MM.1S (cell line): ENCODE data around the gene IFITM10.

ENCODE experiments used
- DNase-seq: peaks from one replicate; pipeline ENCODE4 v3.0.0-alpha.2; 2015
- H2AFZ ChIP-seq: fragments of 300-600 bp; sonication (generic); 2 replicates; pipeline ENCODE4 v1.6.0; 2016; ENCODE audit warnings: antibody characterized with exemption, low read length
- H3F3A ChIP-seq: fragments of 300-600 bp; sonication (generic); 2 replicates; pipeline ENCODE4 v1.6.1; 2016; ENCODE audit warnings: mild to moderate bottlenecking, antibody characterized with exemption, low read length, moderate library complexity, mixed read lengths; ENCODE audit not compliant: insufficient read depth
- H3K27ac ChIP-seq: fragments of 300-600 bp; sonication (generic); 2 replicates; pipeline ENCODE4 v1.5.1; 2016; ENCODE audit warnings: mild to moderate bottlenecking, low read length
- H3K27me3 ChIP-seq: fragments of 300-600 bp; sonication (generic); replicated peaks from 2 replicates; pipeline ENCODE4 v1.6.0; 2016; ENCODE audit warnings: low read length; ENCODE audit not compliant: insufficient read depth
- H3K36me3 ChIP-seq: fragments of 300-600 bp; sonication (generic); replicated peaks from 2 replicates; pipeline ENCODE4 v1.6.1; 2016; ENCODE audit warnings: mild to moderate bottlenecking, low read length, mixed read lengths; ENCODE audit not compliant: insufficient read depth
- H3K4me1 ChIP-seq: fragments of 300-600 bp; sonication (generic); 2 replicates; pipeline ENCODE4 v1.6.1; 2016; ENCODE audit warnings: low read length, mixed read lengths
- H3K4me2 ChIP-seq: fragments of 300-600 bp; sonication (generic); 2 replicates; pipeline ENCODE4 v1.6.0; 2016; ENCODE audit warnings: low read depth, low read length
- H3K4me3 ChIP-seq: fragments of 300-600 bp; sonication (generic); 2 replicates; pipeline ENCODE4 v1.5.1; 2016; ENCODE audit warnings: low read length, mixed read lengths
- H3K79me2 ChIP-seq: fragments of 300-600 bp; sonication (generic); 2 replicates; pipeline ENCODE4 v1.6.1; 2016; ENCODE audit warnings: mixed run types, low read length, mixed read lengths
- H3K9ac ChIP-seq: fragments of 300-600 bp; sonication (generic); 2 replicates; pipeline ENCODE4 v1.6.1; 2016; ENCODE audit warnings: low read length, mixed read lengths
- H3K9me2 ChIP-seq: fragments of 300-600 bp; sonication (generic); replicated peaks from 2 replicates; pipeline ENCODE4 v1.6.1; 2016; ENCODE audit warnings: mild to moderate bottlenecking, low read length, mixed read lengths; ENCODE audit not compliant: insufficient read depth
- H3K9me3 ChIP-seq: fragments of 300-600 bp; sonication (generic); replicated peaks from 2 replicates; pipeline ENCODE4 v1.6.1; 2016; ENCODE audit warnings: mild to moderate bottlenecking, low read length, mixed read lengths; ENCODE audit not compliant: insufficient read depth
- H4K20me1 ChIP-seq: fragments of 300-600 bp; sonication (generic); 2 replicates; pipeline ENCODE4 v1.6.1; 2016; ENCODE audit warnings: mild to moderate bottlenecking, low read length, moderate library complexity, mixed read lengths; ENCODE audit not compliant: insufficient read depth
- EZH2 ChIP-seq: fragments of 300-600 bp; sonication (generic); optimal IDR thresholded peaks from 2 replicates; pipeline ENCODE3; 2017; ENCODE audit warnings: low read depth, mild to moderate bottlenecking, antibody characterized with exemption, low read length, mixed read lengths
- EZH2phosphoT487 ChIP-seq: fragments of 300-600 bp; sonication (generic); IDR thresholded peaks from 2 replicates; pipeline ENCODE4 v1.6.1; 2018; ENCODE audit warnings: antibody characterized with exemption, low read length
- TF ChIP-seq, protein P1 (sequence below): fragments of 300-600 bp; sonication (generic); IDR thresholded peaks from 2 replicates; pipeline ENCODE4 v1.5.1; 2016; ENCODE audit warnings: antibody characterized with exemption, low read length, mixed read lengths

The IFITM10 gene

DNA sequence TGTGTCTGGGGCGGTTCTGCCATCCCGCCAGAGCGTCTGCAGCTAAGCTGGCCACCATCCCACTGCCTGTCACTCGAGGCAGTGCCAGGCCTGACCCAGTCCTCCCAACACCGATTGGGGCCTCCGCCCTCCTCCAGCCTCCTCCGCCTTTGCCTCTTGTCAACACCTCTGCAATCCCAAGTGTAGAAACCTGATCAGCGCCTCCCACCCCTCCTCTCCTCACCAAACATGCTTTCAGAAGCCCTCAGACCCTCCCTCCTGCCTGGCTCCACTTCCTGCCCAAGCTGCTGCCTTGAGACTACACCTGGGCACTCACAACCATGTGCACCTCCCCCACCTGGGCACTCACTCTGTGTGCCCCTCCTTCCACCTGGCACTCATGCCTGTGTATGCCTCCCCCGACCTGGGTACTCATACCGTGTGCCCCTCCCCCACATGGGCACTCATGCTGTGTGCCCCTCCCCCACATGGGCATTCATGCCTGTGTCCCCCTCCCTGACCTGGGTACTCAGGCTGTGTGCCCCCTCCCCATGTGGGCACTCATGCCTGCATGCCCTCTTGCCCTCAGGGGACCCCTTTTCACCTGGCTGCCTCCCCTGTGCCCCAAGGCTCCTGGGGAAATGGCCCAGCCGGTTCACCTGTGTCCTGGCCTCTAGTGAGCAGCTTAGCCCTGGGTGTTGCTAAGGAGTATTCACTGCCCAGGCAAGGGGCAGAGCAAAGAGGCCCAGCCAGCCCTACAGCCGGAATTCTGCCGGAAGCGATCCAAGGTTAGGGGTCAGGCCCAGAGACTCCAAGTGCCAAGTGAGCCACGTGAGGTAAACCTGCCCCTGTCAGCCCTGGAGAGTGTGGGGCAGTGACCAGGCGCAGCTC is 5.5 kb upstream of the IFITM10 start:
- TF ChIP-seq EZH2 (no peak), EZH2phosphoT487 (no peak)
- TF ChIP-seq, protein P1, sequence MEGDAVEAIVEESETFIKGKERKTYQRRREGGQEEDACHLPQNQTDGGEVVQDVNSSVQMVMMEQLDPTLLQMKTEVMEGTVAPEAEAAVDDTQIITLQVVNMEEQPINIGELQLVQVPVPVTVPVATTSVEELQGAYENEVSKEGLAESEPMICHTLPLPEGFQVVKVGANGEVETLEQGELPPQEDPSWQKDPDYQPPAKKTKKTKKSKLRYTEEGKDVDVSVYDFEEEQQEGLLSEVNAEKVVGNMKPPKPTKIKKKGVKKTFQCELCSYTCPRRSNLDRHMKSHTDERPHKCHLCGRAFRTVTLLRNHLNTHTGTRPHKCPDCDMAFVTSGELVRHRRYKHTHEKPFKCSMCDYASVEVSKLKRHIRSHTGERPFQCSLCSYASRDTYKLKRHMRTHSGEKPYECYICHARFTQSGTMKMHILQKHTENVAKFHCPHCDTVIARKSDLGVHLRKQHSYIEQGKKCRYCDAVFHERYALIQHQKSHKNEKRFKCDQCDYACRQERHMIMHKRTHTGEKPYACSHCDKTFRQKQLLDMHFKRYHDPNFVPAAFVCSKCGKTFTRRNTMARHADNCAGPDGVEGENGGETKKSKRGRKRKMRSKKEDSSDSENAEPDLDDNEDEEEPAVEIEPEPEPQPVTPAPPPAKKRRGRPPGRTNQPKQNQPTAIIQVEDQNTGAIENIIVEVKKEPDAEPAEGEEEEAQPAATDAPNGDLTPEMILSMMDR, result no peak
- no peaks in the 10 kb centered on the region for H3K36me3 ChIP-seq
- H3K27ac ChIP-seq, result no peak overlapping the region
- no peak overlapping the region for H3K4me3 ChIP-seq
- no peaks in the 10 kb centered on the region for H3K9me2 ChIP-seq
- no peaks in the 10 kb centered on the region for H3K79me2 ChIP-seq
- no peak overlapping the region for H3K9ac ChIP-seq
- H2AFZ ChIP-seq, result no peak overlapping the region
- DNase-seq, result no peak
- no peaks in the 10 kb centered on the region for H3K27me3 ChIP-seq
- H3K9me3 ChIP-seq, result no peaks in the 10 kb centered on the region
- H3F3A ChIP-seq, result no peaks in the 10 kb centered on the region
- H3K4me2 ChIP-seq, result no peak overlapping the region
- H3K4me1 ChIP-seq, result no peaks in the 10 kb centered on the region
- no peaks in the 10 kb centered on the region; the same call in 1 of the 2 replicates for H4K20me1 ChIP-seq

DNA sequence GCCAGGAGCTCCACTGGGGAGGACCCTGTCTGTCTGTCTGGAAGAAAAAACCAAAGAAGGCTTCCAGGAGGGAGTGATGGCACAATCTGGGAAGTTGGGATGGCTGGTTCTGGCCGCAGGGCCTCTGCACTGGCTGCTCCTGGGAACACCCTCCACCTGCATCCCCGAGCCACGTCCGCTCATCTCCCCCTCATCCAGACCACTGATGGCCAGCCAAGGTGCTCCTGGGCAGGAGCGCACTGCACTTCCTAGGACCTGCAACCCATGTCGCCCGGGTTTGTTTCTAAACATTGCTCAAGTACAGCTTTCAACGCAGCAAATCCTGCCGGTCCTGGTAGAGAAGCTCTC is 4.9 kb upstream of the IFITM10 start:
- Histone ChIP-seq H3K4me3 (no peak overlapping the region), H4K20me1 (no peaks in the 10 kb centered on the region; the same call in 1 of the 2 replicates), H2AFZ (no peak overlapping the region), H3F3A (no peaks in the 10 kb centered on the region), H3K27me3 (no peaks in the 10 kb centered on the region), H3K9ac (no peak overlapping the region), H3K9me2 (no peaks in the 10 kb centered on the region), H3K4me1 (no peaks in the 10 kb centered on the region), H3K27ac (no peak overlapping the region), H3K9me3 (no peaks in the 10 kb centered on the region), H3K36me3 (no peaks in the 10 kb centered on the region), H3K4me2 (no peak overlapping the region), H3K79me2 (no peaks in the 10 kb centered on the region)
- TF ChIP-seq, protein P1, result no peak
- no peak for TF ChIP-seq EZH2phosphoT487
- no peak for TF ChIP-seq EZH2
- no peak for DNase-seq

DNA sequence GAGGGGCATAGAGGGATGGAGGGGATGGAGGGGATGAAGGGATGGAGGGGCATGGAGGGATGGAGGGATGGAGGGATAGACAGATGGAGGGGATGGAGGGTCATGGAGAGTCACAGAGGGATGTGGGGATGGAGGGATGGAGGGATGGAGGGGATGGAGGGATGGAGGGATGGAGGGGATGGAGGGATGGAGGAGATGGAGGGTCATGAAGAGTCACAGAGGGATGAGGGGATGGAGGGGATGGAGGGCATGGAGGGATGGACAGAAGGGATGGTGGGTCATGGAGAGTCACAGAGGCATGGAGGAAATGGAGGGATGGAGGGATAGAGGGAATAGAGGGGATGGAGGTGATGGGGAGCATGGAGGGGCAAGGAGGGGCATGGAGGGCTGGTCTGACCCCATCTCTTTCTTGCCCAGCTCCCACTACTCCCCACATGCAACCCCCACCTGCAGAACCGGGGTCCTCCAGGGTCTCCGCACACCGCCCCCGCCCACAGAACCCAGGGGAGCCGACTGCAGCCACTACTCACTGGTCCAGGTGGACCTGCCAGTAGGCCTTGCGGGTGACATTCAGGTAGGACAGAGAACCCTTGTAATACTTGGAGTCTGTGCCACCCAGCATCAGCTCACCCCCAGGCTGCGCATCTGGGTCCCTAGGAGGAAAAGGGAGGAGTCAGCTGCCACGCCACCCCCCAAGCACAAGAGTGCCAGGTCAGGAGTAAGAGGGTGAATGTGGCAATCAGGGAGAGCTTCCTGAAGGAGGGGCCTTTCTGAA is 4.2 kb upstream of the IFITM10 start:
- no peaks in the 10 kb centered on the region for H3K9me2 ChIP-seq
- no peak overlapping the region for H2AFZ ChIP-seq
- H4K20me1 ChIP-seq, result no peaks in the 10 kb centered on the region; the same call in 1 of the 2 replicates
- H3K36me3 ChIP-seq, result no peaks in the 10 kb centered on the region
- H3K27me3 ChIP-seq, result no peaks in the 10 kb centered on the region
- no peak overlapping the region for H3K4me2 ChIP-seq
- DNase-seq, result no peak
- no peaks in the 10 kb centered on the region for H3K9me3 ChIP-seq
- no peak overlapping the region for H3K9ac ChIP-seq
- H3K79me2 ChIP-seq, result no peaks in the 10 kb centered on the region
- TF ChIP-seq EZH2, result no peak
- TF ChIP-seq, protein P1, result no peak
- TF ChIP-seq EZH2phosphoT487, result no peak
- no peaks in the 10 kb centered on the region for H3F3A ChIP-seq
- no peak overlapping the region for H3K4me3 ChIP-seq
- H3K27ac ChIP-seq, result no peak overlapping the region
- no peaks in the 10 kb centered on the region for H3K4me1 ChIP-seq
